ENCODE data around the gene CCDC160. TPM values are rescaled to one million over a fixed set of nuclear protein-coding genes. Genes with fewer than 3 reads are reported as not detected.

CCDC160 gene
- total RNA-seq, 1 experiment from 2014 or later: 0.33 TPM

GRCh38 chrX:134194915-134195314 is 42.1 kb upstream of the CCDC160 start:
- Histone ChIP-seq H3K9ac (ENCODE audit: low read length) (no peak overlapping the region), H3K79me2 (ENCODE audit: low read length) (no peaks in the 10 kb centered on the region), H2AFZ (ENCODE audit: low read length) (no peak overlapping the region), H3K9me2 (replicated peaks; ENCODE audit: low read length) (no peaks in the 10 kb centered on the region), H3K4me1 (ENCODE audit: insufficient read depth, low read length) (no peaks in the 10 kb centered on the region), H3K27me3 (ENCODE audit: low read length) (peaks cover 50% of the 10 kb centered on the region), H3K4me2 (ENCODE audit: low read length) (no peak overlapping the region), H4K20me1 (ENCODE audit: low read length) (no peaks in the 10 kb centered on the region), H3K36me3 (ENCODE audit: low read depth, low read length) (no peaks in the 10 kb centered on the region), H3K27ac (ENCODE audit: low read length) (no peak overlapping the region), H3K4me3 (ENCODE audit: low read length) (no peak overlapping the region), H3K9me3 (ENCODE audit: low read length) (no peaks in the 10 kb centered on the region), H3F3A (ENCODE audit: low read length, unreplicated experiment) (no peaks in the 10 kb centered on the region)
- DNase-seq: no peak
- no TSS peak for BruUV-seq (replicated peaks)
- CTCF ChIA-PET: no interaction called here
- POLR2A ChIA-PET (ENCODE audit: unreplicated experiment): no interaction called here
- TF ChIP-seq CTCF (conservative IDR thresholded peaks at IDR 0.05; ENCODE audit: low read depth, low read length) (no peak), EZH2phosphoT487 (IDR thresholded peaks at IDR 0.05; ENCODE audit: borderline replicate concordance, low read length) (no peak), EZH2 (IDR thresholded peaks at IDR 0.05; ENCODE audit: low read length, unreplicated experiment) (no peak)
- intact Hi-C loops (cut with micrococcal nuclease): no loop called here
- no peak for ATAC-seq

- Histone ChIP-seq H3K79me2 (ENCODE audit: low read length) (no peaks in the 10 kb centered on the region), H3K9me3 (ENCODE audit: low read length) (no peaks in the 10 kb centered on the region), H3K4me3 (ENCODE audit: low read length) (no peak overlapping the region), H3K9me2 (replicated peaks; ENCODE audit: low read length) (no peaks in the 10 kb centered on the region), H3K9ac (ENCODE audit: low read length) (no peak overlapping the region), H3K27me3 (ENCODE audit: low read length) (peaks cover 20% of the 10 kb centered on the region), H3K4me2 (ENCODE audit: low read length) (no peak overlapping the region), H3F3A (ENCODE audit: low read length, unreplicated experiment) (no peaks in the 10 kb centered on the region), H3K27ac (ENCODE audit: low read length) (no peak overlapping the region), H3K36me3 (ENCODE audit: low read depth, low read length) (no peaks in the 10 kb centered on the region), H2AFZ (ENCODE audit: low read length) (no peak overlapping the region), H3K4me1 (ENCODE audit: insufficient read depth, low read length) (no peaks in the 10 kb centered on the region), H4K20me1 (ENCODE audit: low read length) (no peaks in the 10 kb centered on the region)
- no peak for ATAC-seq
- ChIA-PET POLR2A (ENCODE audit: unreplicated experiment) (no interaction called here), CTCF (no interaction called here)
- no TSS peak for BruUV-seq (replicated peaks)
- no peak for TF ChIP-seq EZH2 (IDR thresholded peaks at IDR 0.05; ENCODE audit: low read length, unreplicated experiment)
- TF ChIP-seq CTCF (conservative IDR thresholded peaks at IDR 0.05; ENCODE audit: low read depth, low read length): no peak
- TF ChIP-seq EZH2phosphoT487 (IDR thresholded peaks at IDR 0.05; ENCODE audit: borderline replicate concordance, low read length): no peak
- intact Hi-C loops (cut with micrococcal nuclease): no loop called here
- DNase-seq: no peak
Measured at GRCh38 chrX:134202561-134202960, 34.4 kb upstream of the CCDC160 start.

GRCh38 chrX:134206221-134206620 is 30.8 kb upstream of the CCDC160 start:
- H2AFZ ChIP-seq (ENCODE audit: low read length): no peak overlapping the region
- BruUV-seq (replicated peaks): no TSS peak
- CTCF ChIA-PET: no interaction called here
- ATAC-seq (no peak), DNase-seq (no peak)
- no peak overlapping the region for H3K4me2 ChIP-seq (ENCODE audit: low read length)
- H3F3A ChIP-seq (ENCODE audit: low read length, unreplicated experiment): no peaks in the 10 kb centered on the region
- H3K4me3 ChIP-seq (ENCODE audit: low read length): no peak overlapping the region
- H3K79me2 ChIP-seq (ENCODE audit: low read length): no peaks in the 10 kb centered on the region
- H3K9me2 ChIP-seq (replicated peaks; ENCODE audit: low read length): no peaks in the 10 kb centered on the region
- TF ChIP-seq EZH2phosphoT487 (IDR thresholded peaks at IDR 0.05; ENCODE audit: borderline replicate concordance, low read length): no peak
- no peak for TF ChIP-seq CTCF (conservative IDR thresholded peaks at IDR 0.05; ENCODE audit: low read depth, low read length)
- TF ChIP-seq EZH2 (IDR thresholded peaks at IDR 0.05; ENCODE audit: low read length, unreplicated experiment): no peak
- no peak overlapping the region for H3K9ac ChIP-seq (ENCODE audit: low read length)
- no peaks in the 10 kb centered on the region; the same call in 1 of the 2 replicates for H3K9me3 ChIP-seq (ENCODE audit: low read length)
- peaks cover 8% of the 10 kb centered on the region; the same call in 1 of the 2 replicates for H3K27me3 ChIP-seq (ENCODE audit: low read length)
- H3K4me1 ChIP-seq (ENCODE audit: insufficient read depth, low read length): no peaks in the 10 kb centered on the region
- H3K36me3 ChIP-seq (ENCODE audit: low read depth, low read length): no peaks in the 10 kb centered on the region
- no peaks in the 10 kb centered on the region for H4K20me1 ChIP-seq (ENCODE audit: low read length)
- intact Hi-C loops (cut with micrococcal nuclease): no loop called here
- POLR2A ChIA-PET (ENCODE audit: unreplicated experiment): no interaction called here
- no peak overlapping the region for H3K27ac ChIP-seq (ENCODE audit: low read length)
